IMR-90 (cell line): ENCODE results near the gene LENEP. TPM values are rescaled to one million over a fixed set of nuclear protein-coding genes. Genes with fewer than 3 reads are reported as not detected.

ENCODE experiments used
- ATAC-seq: fragments of 200-7000 bp; cut with Tn5 transposase; 2 replicates; pipeline ENCODE4 v1.9.1; 2020; ENCODE audit warnings: low read depth, mild to moderate bottlenecking, moderate library complexity
- BruUV-seq: library from RNA; stranded (reverse); fragments of 400-500 nt; replicated peaks from 2 replicates; lab custom pipeline; 2021; lab: Mats Ljungman, UMichigan
- CTCF ChIA-PET: fragments of 300-600 bp; formaldehyde crosslinking; extraction: SDS; loops from one replicate; lab custom pipeline; 2021; ENCODE audit warnings: antibody characterized with exemption; lab: Yijun Ruan, JAX
- POLR2A ChIA-PET: fragments of 300-600 bp; sonication (Branson Sonifier 250); formaldehyde crosslinking; loops from one replicate; lab custom pipeline; 2022; ENCODE audit warnings: antibody characterized with exemption; ENCODE audit not compliant: unreplicated experiment; lab: Charles Lee
- DNase-seq: peaks from one replicate; pipeline ENCODE4 v3.0.0; 2013
- H2AFZ ChIP-seq: replicated peaks from 2 replicates; pipeline ENCODE3; 2013; ENCODE audit warnings: low read length, mild to moderate bottlenecking; ENCODE audit not compliant: poor library complexity
- H2AK5ac ChIP-seq: 2 replicates; pipeline ENCODE4 v1.6.1; 2013; ENCODE audit warnings: low read depth, low read length, inconsistent platforms
- H2AK9ac ChIP-seq: replicated peaks from 2 replicates; pipeline ENCODE3; 2013; ENCODE audit warnings: mild to moderate bottlenecking, low read depth, low read length, moderate library complexity; ENCODE audit not compliant: poor library complexity
- H2BK120ac ChIP-seq: 2 replicates; pipeline ENCODE4 v1.6.1; 2013; ENCODE audit warnings: low read depth, low read length, inconsistent platforms
- H2BK15ac ChIP-seq: 3 replicates; pipeline ENCODE4 v1.6.1; 2013; ENCODE audit warnings: low read depth, low read length, inconsistent platforms
- H2BK20ac ChIP-seq: 2 replicates; pipeline ENCODE4 v1.6.1; 2013; ENCODE audit warnings: low read depth, mild to moderate bottlenecking, inconsistent platforms, low read length, moderate library complexity
- H2BK5ac ChIP-seq: 2 replicates; pipeline ENCODE4 v1.6.1; 2013; ENCODE audit warnings: mild to moderate bottlenecking, low read depth, low read length, inconsistent platforms; ENCODE audit not compliant: poor library complexity, severe bottlenecking
- H3K14ac ChIP-seq: replicated peaks from 2 replicates; pipeline ENCODE4 v1.6.1; 2013; ENCODE audit warnings: low read depth, low read length, inconsistent platforms
- H3K18ac ChIP-seq: 2 replicates; pipeline ENCODE4 v1.6.1; 2013; ENCODE audit warnings: low read depth, low read length, control low read depth
- H3K23ac ChIP-seq: 2 replicates; pipeline ENCODE4 v1.6.1; 2013; ENCODE audit warnings: low read depth, low read length, inconsistent platforms
- H3K27ac ChIP-seq: 2 replicates; pipeline ENCODE4 v1.5.1; 2013; ENCODE audit warnings: mild to moderate bottlenecking, control low read depth, low read length; ENCODE audit not compliant: insufficient read depth
- H3K27me3 ChIP-seq: 2 replicates; pipeline ENCODE4 v1.6.1; 2013; ENCODE audit warnings: low read length; ENCODE audit not compliant: control insufficient read depth, insufficient read depth
- H3K36me3 ChIP-seq: 2 replicates; pipeline ENCODE4 v1.6.1; 2013; ENCODE audit warnings: low read length, mixed read lengths; ENCODE audit not compliant: control insufficient read depth, insufficient read depth
- H3K4ac ChIP-seq: 2 replicates; pipeline ENCODE4 v1.6.1; 2013; ENCODE audit warnings: low read depth, low read length, inconsistent platforms
- H3K4me1 ChIP-seq: 2 replicates; pipeline ENCODE4 v1.6.1; 2013; ENCODE audit warnings: low read length, mixed read lengths; ENCODE audit not compliant: control insufficient read depth, insufficient read depth
- H3K4me2 ChIP-seq: 2 replicates; pipeline ENCODE4 v1.6.1; 2013; ENCODE audit warnings: low read depth, mild to moderate bottlenecking, control low read depth, low read length, moderate library complexity
- H3K4me3 ChIP-seq: 2 replicates; pipeline ENCODE4 v1.5.1; 2013; ENCODE audit warnings: low read depth, mild to moderate bottlenecking, control low read depth, low read length, moderate library complexity; ENCODE audit not compliant: insufficient read depth
- H3K56ac ChIP-seq: 2 replicates; pipeline ENCODE4 v1.6.1; 2013; ENCODE audit warnings: low read length, inconsistent platforms; ENCODE audit not compliant: insufficient read depth; ENCODE audit errors: extremely low read depth
- H3K79me1 ChIP-seq, 2 experiments: 2 replicates each; pipeline ENCODE4 v1.6.1; 2013; ENCODE audit warnings: low read length in 2 of 2, inconsistent platforms in 1 of 2, low read depth in 1 of 2
- H3K9ac ChIP-seq: 2 replicates; pipeline ENCODE4 v1.6.1; 2013; ENCODE audit warnings: low read depth, low read length, control low read depth
- H3K9me1 ChIP-seq: 2 replicates; pipeline ENCODE4 v1.6.1; 2013; ENCODE audit warnings: low read length, inconsistent platforms; ENCODE audit not compliant: insufficient read depth
- H3K9me3 ChIP-seq: 2 replicates; pipeline ENCODE4 v1.6.1; 2013; ENCODE audit warnings: low read length; ENCODE audit not compliant: control insufficient read depth, insufficient read depth
- H4K20me1 ChIP-seq: 2 replicates; pipeline ENCODE4 v1.6.1; 2013; ENCODE audit warnings: low read length, inconsistent platforms; ENCODE audit not compliant: insufficient read depth
- H4K5ac ChIP-seq: 2 replicates; pipeline ENCODE4 v1.6.1; 2013; ENCODE audit warnings: mild to moderate bottlenecking, low read depth, low read length, control low read depth
- H4K8ac ChIP-seq, 2 experiments: 2 replicates each; pipeline ENCODE4 v1.6.1; 2013; ENCODE audit warnings: low read depth in 2 of 2, low read length in 2 of 2, control low read depth in 1 of 2, inconsistent platforms in 1 of 2
- H4K91ac ChIP-seq: 2 replicates; pipeline ENCODE4 v1.6.1; 2013; ENCODE audit warnings: low read depth, low read length, inconsistent platforms; ENCODE audit not compliant: insufficient read depth
- CEBPB ChIP-seq: IDR thresholded peaks from 2 replicates; pipeline ENCODE4 v1.6.1; 2012; ENCODE audit warnings: low read depth, low read length, improper control_type of control experiment
- CHD1 ChIP-seq: IDR thresholded peaks from 2 replicates; pipeline ENCODE4 v1.6.1; 2012; ENCODE audit warnings: low read depth, low read length, improper control_type of control experiment
- FOS ChIP-seq: fragments of 150-350 bp; IDR thresholded peaks from 2 replicates; pipeline ENCODE4 v1.6.1; 2016; ENCODE audit warnings: low read depth, low read length
- MAFK ChIP-seq: IDR thresholded peaks from 2 replicates; pipeline ENCODE4 v1.6.1; 2012; ENCODE audit warnings: low read depth, low read length, improper control_type of control experiment
- MAZ ChIP-seq: IDR thresholded peaks from 2 replicates; pipeline ENCODE4 v1.6.1; 2012; ENCODE audit warnings: low read depth, mild to moderate bottlenecking, low read length, improper control_type of control experiment, moderate library complexity, borderline replicate concordance
- MXI1 ChIP-seq: IDR thresholded peaks from 2 replicates; pipeline ENCODE4 v1.6.1; 2012; ENCODE audit warnings: low read depth, mild to moderate bottlenecking, low read length, moderate library complexity, borderline replicate concordance
- POLR2A ChIP-seq: IDR thresholded peaks from 2 replicates; pipeline ENCODE4 v1.6.1; 2012; ENCODE audit warnings: mild to moderate bottlenecking, low read depth, low read length
- RAD21 ChIP-seq: IDR thresholded peaks from 2 replicates; pipeline ENCODE4 v1.6.1; 2012; ENCODE audit warnings: low read length, improper control_type of control experiment
- RCOR1 ChIP-seq: IDR thresholded peaks from 2 replicates; pipeline ENCODE4 v1.6.1; 2012; ENCODE audit warnings: mild to moderate bottlenecking, low read length, improper control_type of control experiment; ENCODE audit not compliant: insufficient replicate concordance
- SMC3 ChIP-seq: fragments of 150-350 bp; IDR thresholded peaks from 2 replicates; pipeline ENCODE4 v1.6.1; 2016; ENCODE audit warnings: low read depth, mild to moderate bottlenecking, antibody characterized with exemption, low read length, moderate library complexity
- WGBS, 2 experiments: methylation state at CpG; one replicate each; pipeline versions ENCODE4 v1.1.5 to v1.1.7; 2013; ENCODE audit warnings: missing lambda C conversion rate in 2 of 2; ENCODE audit not compliant: insufficient read length in 1 of 2; ENCODE audit errors: extremely low coverage in 2 of 2; 5-methylcytosine and 5-hydroxymethylcytosine counted together
- dilution Hi-C: fragments of 300-500 bp; cut with HindIII; formaldehyde crosslinking; loops from one replicate; pipeline ENCODE4 v1.14.3; 2018; ENCODE audit warnings: low sequenced_read_pairs; ENCODE audit not compliant: unreplicated experiment
- in situ Hi-C: fragments of 300-500 bp; cut with MboI; formaldehyde crosslinking; loops from 3 replicates; pipeline ENCODE4 v1.14.3; 2019; ENCODE audit warnings: low sequenced_read_pairs, inconsistent platforms, mixed read lengths
- intact Hi-C: fragments of 100-400 bp; cut with micrococcal nuclease; formaldehyde crosslinking; loops from 2 replicates; pipeline ENCODE4 v1.10.0; 2022
- polyA plus RNA-seq, 3 experiments: library from polyadenylated mRNA; depleted of rRNA; stranded (reverse); fragments of >200 nt; gene quantifications; 2 replicates each; pipeline ENCODE4 v1.2.3, GENCODE V29; 2012; ENCODE audit warnings: low replicate concordance in 1 of 3
- total RNA-seq: library from RNA; depleted of rRNA; stranded (reverse); fragments of >200 nt; gene quantifications from 2 replicates; pipeline ENCODE4 v1.2.3, GENCODE V29; 2012
- TF ChIP-seq, protein P1 (sequence below): conservative IDR thresholded peaks from 2 replicates; pipeline ENCODE4 v1.5.1; 2012; ENCODE audit warnings: mild to moderate bottlenecking, low read depth, low read length, improper control_type of control experiment

LENEP gene
- total and polyA plus RNA-seq, 2 of the 4 experiments (the other 2 are of a cell fraction), result not detected

DNA sequence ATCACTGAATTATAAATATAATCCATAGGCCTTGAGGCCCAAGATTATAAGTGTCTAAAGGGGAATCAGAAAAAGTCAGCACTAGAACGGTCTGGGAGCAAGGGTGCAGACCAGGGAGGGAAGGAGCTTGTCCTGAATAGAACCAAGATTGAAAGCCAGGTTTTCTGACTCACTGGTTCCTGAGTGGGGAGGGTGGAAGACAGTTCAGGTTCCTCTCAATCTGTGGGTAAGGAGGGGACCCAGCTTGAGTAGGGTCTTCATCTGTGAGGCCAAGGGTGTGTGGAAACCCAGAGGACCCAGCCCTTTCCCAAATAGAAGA lies 842 bp downstream of the LENEP start:
- TF ChIP-seq, protein P1, sequence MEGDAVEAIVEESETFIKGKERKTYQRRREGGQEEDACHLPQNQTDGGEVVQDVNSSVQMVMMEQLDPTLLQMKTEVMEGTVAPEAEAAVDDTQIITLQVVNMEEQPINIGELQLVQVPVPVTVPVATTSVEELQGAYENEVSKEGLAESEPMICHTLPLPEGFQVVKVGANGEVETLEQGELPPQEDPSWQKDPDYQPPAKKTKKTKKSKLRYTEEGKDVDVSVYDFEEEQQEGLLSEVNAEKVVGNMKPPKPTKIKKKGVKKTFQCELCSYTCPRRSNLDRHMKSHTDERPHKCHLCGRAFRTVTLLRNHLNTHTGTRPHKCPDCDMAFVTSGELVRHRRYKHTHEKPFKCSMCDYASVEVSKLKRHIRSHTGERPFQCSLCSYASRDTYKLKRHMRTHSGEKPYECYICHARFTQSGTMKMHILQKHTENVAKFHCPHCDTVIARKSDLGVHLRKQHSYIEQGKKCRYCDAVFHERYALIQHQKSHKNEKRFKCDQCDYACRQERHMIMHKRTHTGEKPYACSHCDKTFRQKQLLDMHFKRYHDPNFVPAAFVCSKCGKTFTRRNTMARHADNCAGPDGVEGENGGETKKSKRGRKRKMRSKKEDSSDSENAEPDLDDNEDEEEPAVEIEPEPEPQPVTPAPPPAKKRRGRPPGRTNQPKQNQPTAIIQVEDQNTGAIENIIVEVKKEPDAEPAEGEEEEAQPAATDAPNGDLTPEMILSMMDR, result no peak
- TF ChIP-seq CEBPB (no peak), CHD1 (no peak), FOS (no peak), RCOR1 (no peak), RAD21 (no peak), MAZ (no peak), SMC3 (no peak), MXI1 (no peak), MAFK (no peak), POLR2A (no peak)
- DNase-seq (no peak), ATAC-seq (no peak)
- Histone ChIP-seq H3K23ac (no peak overlapping the region), H2BK5ac (no peak overlapping the region), H2AFZ (no peak overlapping the region), H2AK9ac (no peak overlapping the region), H3K4ac (no peak overlapping the region), H4K8ac (no peak overlapping the region), H4K20me1 (0 out of 2 replicates have a peak, but pooled peaks cover 3% of the 10 kb centered on the region), H3K4me2 (no peak overlapping the region), H2BK120ac (no peak overlapping the region), H3K79me1 (peaks cover 8 to 18% of the 10 kb centered on the region in 2 experiments), H3K18ac (no peak overlapping the region), H4K91ac (no peak overlapping the region), H2BK15ac (no peak overlapping the region), H4K5ac (no peak overlapping the region; the same call in 1 of the 2 replicates), H3K27ac (no peak overlapping the region), H3K36me3 (peaks cover 12% of the 10 kb centered on the region), H3K14ac (no peak overlapping the region), H3K56ac (no peak overlapping the region), H3K4me1 (peaks cover 6% of the 10 kb centered on the region), H3K4me3 (no peak overlapping the region), H3K9ac (no peak overlapping the region), H2AK5ac (no peak overlapping the region), H3K9me1 (peaks cover 7% of the 10 kb centered on the region), H2BK20ac (0 out of 2 replicates have a peak overlapping the region, but pooled peaks have one; percentile 8), H3K9me3 (no peaks in the 10 kb centered on the region), H3K27me3 (no peaks in the 10 kb centered on the region)
- intact Hi-C loops (no loop called here), dilution Hi-C loops (no loop called here), in situ Hi-C loops (no loop called here)
- no TSS peak for BruUV-seq
- ChIA-PET POLR2A (no interaction called here), CTCF (interaction anchor here (0.6 to 1.3 kb wide), 3 partner anchors 21 to 633 kb away, joined by 3 to 4 read pairs (median 4); no protein-coding TSS in a partner anchor)
- 80% methylated on average over 1 of the region's 1 CpG; no CpG with 5 or more reads in 1 of the 2 experiments for WGBS, 2 experiments
